ENCODE results near the gene ABHD2.

The ABHD2 gene

GRCh38 chr15:89186803-89187202, 98.5 kb downstream of the ABHD2 start:
- H3K9me3 ChIP-seq (ENCODE audit: control insufficient read depth, low read length): no peaks in the 10 kb centered on the region
- H3K4me1 ChIP-seq (ENCODE audit: control insufficient read depth, insufficient read depth, low read length): peaks cover 11% of the 10 kb centered on the region
- H3K27me3 ChIP-seq (ENCODE audit: control insufficient read depth, insufficient read depth, low read length): no peaks in the 10 kb centered on the region
- peaks cover 26% of the 10 kb centered on the region for H3K36me3 ChIP-seq (ENCODE audit: control insufficient read depth, insufficient read depth, low read length)
- no peak overlapping the region for H3K9ac ChIP-seq (ENCODE audit: low read length)
- no peak overlapping the region for H3K4me3 ChIP-seq (ENCODE audit: low read length)

- H3K36me3 ChIP-seq (ENCODE audit: control insufficient read depth, insufficient read depth, low read length): peaks cover 30% of the 10 kb centered on the region
- no peaks in the 10 kb centered on the region for H3K9me3 ChIP-seq (ENCODE audit: control insufficient read depth, low read length)
- H3K9ac ChIP-seq (ENCODE audit: low read length): no peak overlapping the region
- peaks cover 11% of the 10 kb centered on the region for H3K4me1 ChIP-seq (ENCODE audit: control insufficient read depth, insufficient read depth, low read length)
- H3K27me3 ChIP-seq (ENCODE audit: control insufficient read depth, insufficient read depth, low read length): no peaks in the 10 kb centered on the region
- H3K4me3 ChIP-seq (ENCODE audit: low read length): no peak overlapping the region
These were observed 99.2 kb downstream of the ABHD2 start for GRCh38 chr15:89187301-89187985.

GRCh38 chr15:89187986-89188514, 99.8 kb downstream of the ABHD2 start:
- Histone ChIP-seq H3K9me3 (ENCODE audit: control insufficient read depth, low read length) (no peaks in the 10 kb centered on the region), H3K4me1 (ENCODE audit: control insufficient read depth, insufficient read depth, low read length) (peaks cover 11% of the 10 kb centered on the region), H3K36me3 (ENCODE audit: control insufficient read depth, insufficient read depth, low read length) (peaks cover 31% of the 10 kb centered on the region), H3K27me3 (ENCODE audit: control insufficient read depth, insufficient read depth, low read length) (no peaks in the 10 kb centered on the region), H3K4me3 (ENCODE audit: low read length) (no peak overlapping the region), H3K9ac (ENCODE audit: low read length) (no peak overlapping the region)

- no peaks in the 10 kb centered on the region for H3K27me3 ChIP-seq (ENCODE audit: control insufficient read depth, insufficient read depth, low read length)
- H3K4me3 ChIP-seq (ENCODE audit: low read length): no peak overlapping the region
- peaks cover 4% of the 10 kb centered on the region for H3K4me1 ChIP-seq (ENCODE audit: control insufficient read depth, insufficient read depth, low read length)
- H3K9ac ChIP-seq (ENCODE audit: low read length): no peak overlapping the region
- H3K9me3 ChIP-seq (ENCODE audit: control insufficient read depth, low read length): no peaks in the 10 kb centered on the region
- H3K36me3 ChIP-seq (ENCODE audit: control insufficient read depth, insufficient read depth, low read length): peaks cover 37% of the 10 kb centered on the region
These were observed 103.9 kb downstream of the ABHD2 start for GRCh38 chr15:89192136-89192535.

GRCh38 chr15:89192766-89193165, 104.5 kb downstream of the ABHD2 start:
- no peak overlapping the region for H3K9ac ChIP-seq (ENCODE audit: low read length)
- peaks cover 36% of the 10 kb centered on the region for H3K36me3 ChIP-seq (ENCODE audit: control insufficient read depth, insufficient read depth, low read length)
- peaks cover 10% of the 10 kb centered on the region for H3K4me1 ChIP-seq (ENCODE audit: control insufficient read depth, insufficient read depth, low read length)
- no peak overlapping the region for H3K4me3 ChIP-seq (ENCODE audit: low read length)
- no peaks in the 10 kb centered on the region for H3K27me3 ChIP-seq (ENCODE audit: control insufficient read depth, insufficient read depth, low read length)
- no peaks in the 10 kb centered on the region for H3K9me3 ChIP-seq (ENCODE audit: control insufficient read depth, low read length)

- H3K9me3 ChIP-seq (ENCODE audit: control insufficient read depth, low read length): no peaks in the 10 kb centered on the region
These were observed 106.4 kb downstream of the ABHD2 start for GRCh38 chr15:89194608-89195007.

GRCh38 chr15:89195836-89196235, 107.6 kb downstream of the ABHD2 start:
- H3K9ac ChIP-seq (ENCODE audit: low read length): no peak overlapping the region
- peaks cover 33% of the 10 kb centered on the region for H3K36me3 ChIP-seq (ENCODE audit: control insufficient read depth, insufficient read depth, low read length)
- peaks cover 11% of the 10 kb centered on the region for H3K4me1 ChIP-seq (ENCODE audit: control insufficient read depth, insufficient read depth, low read length)
- H3K9me3 ChIP-seq (ENCODE audit: control insufficient read depth, low read length): no peaks in the 10 kb centered on the region
- H3K4me3 ChIP-seq (ENCODE audit: low read length): no peak overlapping the region
- no peaks in the 10 kb centered on the region for H3K27me3 ChIP-seq (ENCODE audit: control insufficient read depth, insufficient read depth, low read length)

More at GRCh38 chr15:89194608-89195007, 106.4 kb downstream of the ABHD2 start:
- H3K4me1 ChIP-seq (ENCODE audit: control insufficient read depth, insufficient read depth, low read length): peaks cover 11% of the 10 kb centered on the region
- no peaks in the 10 kb centered on the region for H3K27me3 ChIP-seq (ENCODE audit: control insufficient read depth, insufficient read depth, low read length)
- peaks cover 43% of the 10 kb centered on the region for H3K36me3 ChIP-seq (ENCODE audit: control insufficient read depth, insufficient read depth, low read length)
- H3K4me3 ChIP-seq (ENCODE audit: low read length): no peak overlapping the region
- no peak overlapping the region for H3K9ac ChIP-seq (ENCODE audit: low read length)

GRCh38 chr15:89196241-89196640, 108.0 kb downstream of the ABHD2 start:
- Histone ChIP-seq H3K9ac (ENCODE audit: low read length) (no peak overlapping the region), H3K9me3 (ENCODE audit: control insufficient read depth, low read length) (no peaks in the 10 kb centered on the region), H3K4me3 (ENCODE audit: low read length) (no peak overlapping the region), H3K4me1 (ENCODE audit: control insufficient read depth, insufficient read depth, low read length) (peaks cover 11% of the 10 kb centered on the region), H3K27me3 (ENCODE audit: control insufficient read depth, insufficient read depth, low read length) (no peaks in the 10 kb centered on the region), H3K36me3 (ENCODE audit: control insufficient read depth, insufficient read depth, low read length) (peaks cover 30% of the 10 kb centered on the region)

- Histone ChIP-seq H3K4me3 (ENCODE audit: low read length) (no peak overlapping the region), H3K9ac (ENCODE audit: low read length) (no peak overlapping the region), H3K36me3 (ENCODE audit: control insufficient read depth, insufficient read depth, low read length) (peaks cover 27% of the 10 kb centered on the region), H3K4me1 (ENCODE audit: control insufficient read depth, insufficient read depth, low read length) (peaks cover 11% of the 10 kb centered on the region), H3K9me3 (ENCODE audit: control insufficient read depth, low read length) (no peaks in the 10 kb centered on the region), H3K27me3 (ENCODE audit: control insufficient read depth, insufficient read depth, low read length) (no peaks in the 10 kb centered on the region)
These were observed 108.7 kb downstream of the ABHD2 start for GRCh38 chr15:89196994-89197393.

- Histone ChIP-seq H3K4me1 (ENCODE audit: control insufficient read depth, insufficient read depth, low read length) (peaks cover 11% of the 10 kb centered on the region), H3K9me3 (ENCODE audit: control insufficient read depth, low read length) (no peaks in the 10 kb centered on the region), H3K27me3 (ENCODE audit: control insufficient read depth, insufficient read depth, low read length) (no peaks in the 10 kb centered on the region), H3K4me3 (ENCODE audit: low read length) (no peak overlapping the region), H3K36me3 (ENCODE audit: control insufficient read depth, insufficient read depth, low read length) (peaks cover 25% of the 10 kb centered on the region), H3K9ac (ENCODE audit: low read length) (no peak overlapping the region)
These were observed 109.3 kb downstream of the ABHD2 start for GRCh38 chr15:89197503-89197971.

GRCh38 chr15:89198196-89198595, 109.9 kb downstream of the ABHD2 start:
- H3K9ac ChIP-seq (ENCODE audit: low read length): no peak overlapping the region
- peaks cover 11% of the 10 kb centered on the region for H3K4me1 ChIP-seq (ENCODE audit: control insufficient read depth, insufficient read depth, low read length)
- H3K27me3 ChIP-seq (ENCODE audit: control insufficient read depth, insufficient read depth, low read length): no peaks in the 10 kb centered on the region
- H3K4me3 ChIP-seq (ENCODE audit: low read length): no peak overlapping the region
- peaks cover 23% of the 10 kb centered on the region for H3K36me3 ChIP-seq (ENCODE audit: control insufficient read depth, insufficient read depth, low read length)
- no peaks in the 10 kb centered on the region for H3K9me3 ChIP-seq (ENCODE audit: control insufficient read depth, low read length)

- Histone ChIP-seq H3K4me3 (ENCODE audit: low read length) (no peak overlapping the region), H3K9me3 (ENCODE audit: control insufficient read depth, low read length) (no peaks in the 10 kb centered on the region), H3K36me3 (ENCODE audit: control insufficient read depth, insufficient read depth, low read length) (peaks cover 18% of the 10 kb centered on the region), H3K9ac (ENCODE audit: low read length) (no peak overlapping the region), H3K4me1 (ENCODE audit: control insufficient read depth, insufficient read depth, low read length) (peaks cover 11% of the 10 kb centered on the region), H3K27me3 (ENCODE audit: control insufficient read depth, insufficient read depth, low read length) (no peaks in the 10 kb centered on the region)
These were observed 110.7 kb downstream of the ABHD2 start for GRCh38 chr15:89198934-89199333.

Data from mucosa of stomach (tissue), 1 donor.